Putamen (tissue), 1 donor: Measurements from ENCODE around the gene ASCC3.
A peak's percentile ranks its signal among the peaks of the same experiment; 100 is the strongest.
"Not testable (repeated sequence)": the region's sequence is repeated elsewhere in the genome, so short reads cannot be mapped to it uniquely, and the experiment has no call there.

ENCODE experiments used
- DNase-seq: peaks from one replicate; pipeline ENCODE4 v3.0.0-alpha.2; 2016; ENCODE audit warnings: low spot score

Gene ASCC3

GRCh38 chr6:100883347-100883746 is 2.2 kb upstream of the ASCC3 start:
- DNase-seq, result no peak

GRCh38 chr6:100881707-100882040 is 545 bp upstream of the ASCC3 start:
- peak; percentile 18 for DNase-seq

GRCh38 chr6:100880149-100880852 is 828 bp downstream of the ASCC3 start:
- no peak for DNase-seq

GRCh38 chr6:100879317-100879716 is 1.8 kb downstream of the ASCC3 start:
- DNase-seq, result no peak

GRCh38 chr6:100877851-100878250 is 3.3 kb downstream of the ASCC3 start:
- no peak for DNase-seq

GRCh38 chr6:100876251-100876650 is 4.9 kb downstream of the ASCC3 start:
- DNase-seq, result no peak

- no peak for DNase-seq
These were observed 15.6 kb downstream of the ASCC3 start for GRCh38 chr6:100865525-100865924.

- DNase-seq, result no peak
These were observed 19.1 kb downstream of the ASCC3 start for GRCh38 chr6:100862063-100862462.

- no peak for DNase-seq
These were observed 25.0 kb downstream of the ASCC3 start for GRCh38 chr6:100856146-100856545.

- no peak for DNase-seq
These were observed 29.3 kb downstream of the ASCC3 start for GRCh38 chr6:100851819-100852218.

GRCh38 chr6:100850174-100850573 is 31.0 kb downstream of the ASCC3 start:
- no peak for DNase-seq

GRCh38 chr6:100846276-100846675 is 34.9 kb downstream of the ASCC3 start:
- no peak for DNase-seq

- DNase-seq, result no peak
These were observed 35.5 kb downstream of the ASCC3 start for GRCh38 chr6:100845676-100846075.

GRCh38 chr6:100839419-100839818 is 41.7 kb downstream of the ASCC3 start:
- no peak for DNase-seq

- DNase-seq, result no peak
These were observed 43.1 kb downstream of the ASCC3 start for GRCh38 chr6:100838011-100838410.

GRCh38 chr6:100833972-100834574 is 47.1 kb downstream of the ASCC3 start:
- no peak for DNase-seq

- DNase-seq, result not testable (repeated sequence)
These were observed 52.0 kb downstream of the ASCC3 start for GRCh38 chr6:100829077-100829595.

GRCh38 chr6:100823041-100823440 is 58.1 kb downstream of the ASCC3 start:
- no peak for DNase-seq

GRCh38 chr6:100818066-100818465 is 63.1 kb downstream of the ASCC3 start:
- no peak for DNase-seq

GRCh38 chr6:100810015-100810414 is 71.1 kb downstream of the ASCC3 start:
- DNase-seq, result no peak

GRCh38 chr6:100809346-100809745 is 71.8 kb downstream of the ASCC3 start:
- DNase-seq, result no peak

- no peak for DNase-seq
These were observed 72.4 kb downstream of the ASCC3 start for GRCh38 chr6:100808638-100809275.

- DNase-seq, result no peak
These were observed 74.8 kb downstream of the ASCC3 start for GRCh38 chr6:100806296-100806695.
